Neural progenitor cell (in vitro differentiated cells): Measurements from ENCODE around the gene ITGAX.

ENCODE experiments used
- EZH2phosphoT487 ChIP-seq: fragments of 200-600 bp; sonication (generic); IDR thresholded peaks from 2 replicates; pipeline ENCODE4 v1.6.1; 2017; ENCODE audit warnings: antibody characterized with exemption
- TF ChIP-seq, protein P1 (sequence below): fragments of 200-600 bp; sonication (generic); IDR thresholded peaks from 2 replicates; pipeline ENCODE4 v1.5.1; 2017; ENCODE audit warnings: antibody characterized with exemption, mild to moderate bottlenecking

DNA sequence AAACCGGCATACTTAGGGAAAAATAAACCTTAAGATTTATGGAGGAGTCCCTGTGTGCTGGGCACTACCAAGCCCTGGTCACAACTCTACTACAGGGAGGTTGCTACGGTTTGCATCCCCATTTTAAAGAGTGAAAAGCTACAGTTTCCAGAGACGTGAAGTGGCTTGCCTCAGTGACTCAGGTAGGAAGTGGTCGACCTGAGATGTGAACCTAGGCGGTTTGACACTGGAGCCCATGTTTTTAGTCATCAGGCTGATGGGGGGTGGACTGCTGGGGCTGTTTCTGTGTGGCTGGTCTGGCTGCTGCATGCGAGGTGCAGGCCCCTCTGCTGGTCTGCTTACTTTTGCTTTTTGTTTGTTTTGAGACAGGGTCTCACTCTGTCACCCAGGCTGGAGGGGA, 66.6 kb downstream of the ITGAX start:
- TF ChIP-seq, protein P1, sequence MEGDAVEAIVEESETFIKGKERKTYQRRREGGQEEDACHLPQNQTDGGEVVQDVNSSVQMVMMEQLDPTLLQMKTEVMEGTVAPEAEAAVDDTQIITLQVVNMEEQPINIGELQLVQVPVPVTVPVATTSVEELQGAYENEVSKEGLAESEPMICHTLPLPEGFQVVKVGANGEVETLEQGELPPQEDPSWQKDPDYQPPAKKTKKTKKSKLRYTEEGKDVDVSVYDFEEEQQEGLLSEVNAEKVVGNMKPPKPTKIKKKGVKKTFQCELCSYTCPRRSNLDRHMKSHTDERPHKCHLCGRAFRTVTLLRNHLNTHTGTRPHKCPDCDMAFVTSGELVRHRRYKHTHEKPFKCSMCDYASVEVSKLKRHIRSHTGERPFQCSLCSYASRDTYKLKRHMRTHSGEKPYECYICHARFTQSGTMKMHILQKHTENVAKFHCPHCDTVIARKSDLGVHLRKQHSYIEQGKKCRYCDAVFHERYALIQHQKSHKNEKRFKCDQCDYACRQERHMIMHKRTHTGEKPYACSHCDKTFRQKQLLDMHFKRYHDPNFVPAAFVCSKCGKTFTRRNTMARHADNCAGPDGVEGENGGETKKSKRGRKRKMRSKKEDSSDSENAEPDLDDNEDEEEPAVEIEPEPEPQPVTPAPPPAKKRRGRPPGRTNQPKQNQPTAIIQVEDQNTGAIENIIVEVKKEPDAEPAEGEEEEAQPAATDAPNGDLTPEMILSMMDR, result no peak
- TF ChIP-seq EZH2phosphoT487, result no peak
